HG03378 (cell line): ENCODE results near the gene HCST.

Experiments used
- ATAC-seq: cut with Tn5 transposase; IDR thresholded peaks from one replicate; pipeline ENCODE4 v1.9.1; 2021; ENCODE audit warnings: mild to moderate bottlenecking, moderate library complexity; ENCODE audit not compliant: unreplicated experiment

Gene HCST

DNA sequence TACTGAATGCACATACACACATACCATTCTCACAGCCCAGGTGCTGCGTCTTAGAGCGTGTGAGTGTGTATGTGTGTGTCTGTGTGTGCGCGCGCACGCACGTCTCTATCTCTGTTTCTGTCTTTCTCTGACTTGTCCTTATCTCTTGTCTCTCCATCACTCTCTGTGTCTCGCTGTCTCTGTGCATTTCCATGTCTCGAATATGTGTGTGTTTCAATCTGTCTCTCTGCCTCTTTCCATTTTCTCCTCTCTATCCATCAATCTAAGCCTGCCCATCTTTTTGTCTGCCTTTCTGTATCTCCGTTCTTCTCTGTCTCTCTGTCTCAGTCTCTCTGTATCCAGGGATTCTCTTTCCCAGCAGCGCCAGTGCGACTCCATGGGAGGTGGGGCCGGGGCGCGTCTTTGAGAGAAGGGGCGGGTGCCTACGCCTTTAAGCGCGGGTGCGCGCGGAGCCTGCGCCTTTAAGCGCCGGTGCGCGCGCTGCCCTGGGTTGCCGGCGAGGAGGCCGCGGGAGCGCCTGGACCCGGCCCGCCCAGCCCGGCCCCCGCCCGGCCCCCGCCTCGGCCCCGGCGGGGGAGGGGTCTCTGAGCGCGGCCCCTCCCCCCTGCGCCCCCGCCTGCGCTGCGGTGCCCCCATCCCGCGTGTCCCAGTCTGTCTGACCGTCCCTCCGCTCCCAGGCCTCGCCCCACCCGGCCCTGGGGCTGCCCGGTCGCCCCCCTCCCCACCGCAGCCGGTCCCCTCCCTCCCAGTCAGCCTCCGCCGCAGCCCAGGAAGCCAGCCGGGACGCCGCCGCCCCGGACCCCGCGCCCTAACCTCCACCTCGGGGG is 33.8 kb downstream of the HCST start, which contains the start of gene LRFN3:
Gene LRFN3 (plus strand): TSS at position 464 of the 827 bp plus-strand sequence. CDS start 3,052 bp downstream, outside the sequence.
- ATAC-seq: no peak

DNA sequence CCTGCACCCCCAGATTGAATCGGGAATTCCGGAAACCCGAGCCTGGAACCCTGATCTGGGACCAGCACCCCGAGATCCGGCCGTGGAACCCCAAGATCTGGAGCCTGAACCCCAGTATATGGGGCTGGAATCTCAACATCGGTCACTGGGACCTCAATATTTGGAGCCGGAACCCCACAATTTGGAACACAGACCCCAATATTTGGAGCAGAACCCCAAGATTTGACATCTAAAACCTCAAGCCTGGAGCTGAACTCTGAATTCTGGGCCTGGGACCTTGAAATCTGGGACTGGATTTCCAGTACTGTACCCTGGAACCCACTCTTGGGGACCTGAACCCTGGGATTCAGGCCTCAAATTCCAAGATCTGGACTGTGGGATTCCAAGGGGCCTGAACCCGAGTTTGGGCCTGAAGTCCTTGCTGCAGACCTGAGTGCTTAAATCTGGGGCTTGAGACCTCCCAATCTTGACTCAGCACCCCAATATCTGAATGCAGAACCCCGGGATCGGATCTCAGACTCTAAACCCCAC is 34.5 kb downstream of the HCST start:
- ATAC-seq: no peak

DNA sequence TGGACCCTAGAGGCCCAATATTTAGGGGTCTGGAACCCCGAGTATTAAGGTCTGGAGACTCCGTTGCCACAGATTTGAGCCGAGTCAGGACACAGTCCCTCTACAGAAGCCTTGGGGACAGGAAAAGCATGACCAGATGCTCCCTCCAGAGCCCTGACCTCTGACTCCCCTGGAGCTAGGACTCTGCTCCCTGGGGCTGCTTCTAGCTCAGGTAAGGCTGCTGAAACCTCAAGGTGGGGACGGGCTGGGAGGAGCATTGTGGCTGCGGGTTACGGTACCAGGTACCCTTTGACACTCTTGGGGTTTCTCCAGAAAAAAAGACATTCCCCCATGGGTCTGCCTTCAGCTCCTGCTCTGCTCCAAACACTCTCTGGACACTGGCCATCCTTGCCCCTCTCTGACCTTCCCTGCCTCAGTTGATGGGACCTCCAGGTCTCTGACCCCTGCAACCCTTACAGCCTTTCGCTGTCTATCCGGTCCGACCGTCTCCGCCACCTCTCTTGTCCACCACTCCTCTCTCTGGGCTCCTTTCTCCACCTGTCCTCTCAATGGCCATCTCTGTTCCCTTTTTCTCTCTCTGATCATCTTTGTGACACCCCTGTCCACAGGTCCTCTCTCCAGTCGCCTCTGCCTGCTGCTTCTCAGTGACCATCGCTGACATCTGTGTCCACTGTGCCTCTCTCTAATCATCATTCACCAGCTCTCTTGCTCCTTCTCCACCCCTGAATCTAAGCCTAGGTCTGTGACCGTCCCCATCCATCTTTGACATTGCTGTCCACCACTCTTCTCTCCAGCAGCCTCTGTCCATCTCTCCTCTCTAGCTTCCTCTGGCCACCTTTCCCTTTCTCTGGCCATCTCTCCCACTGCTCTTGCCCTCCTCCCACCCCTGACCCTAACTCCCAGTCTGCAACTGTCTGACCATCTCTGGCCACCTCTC is 35.3 kb downstream of the HCST start:
- no peak for ATAC-seq

GRCh38 chr19:35938282-35939224 is 36.2 kb downstream of the HCST start:
- ATAC-seq: no peak

- no peak for ATAC-seq
These were observed 37.2 kb downstream of the HCST start for GRCh38 chr19:35939307-35940077.

GRCh38 chr19:35940078-35940775 is 37.9 kb downstream of the HCST start:
- no peak for ATAC-seq

- no peak for ATAC-seq
These were observed 38.5 kb downstream of the HCST start for GRCh38 chr19:35940839-35941238.

DNA sequence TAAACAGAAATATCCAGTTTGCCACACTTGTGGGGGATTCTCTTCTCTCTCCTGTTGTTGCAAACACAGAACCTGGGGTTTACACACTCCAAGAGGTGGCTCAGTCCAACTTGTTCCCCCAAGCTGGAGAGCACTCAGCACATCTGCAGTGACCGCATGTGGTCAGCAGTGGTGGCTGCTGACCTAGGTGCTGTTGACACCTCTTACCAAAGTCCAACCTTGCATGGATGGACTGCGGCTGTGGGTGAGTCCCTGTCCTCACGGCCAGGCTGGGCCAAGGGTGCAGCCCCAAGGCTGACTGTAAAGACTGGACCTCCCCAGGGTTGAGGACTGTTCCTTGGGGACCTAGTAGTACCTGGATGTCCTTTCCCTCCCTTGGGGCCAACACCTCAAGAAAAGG is 39.9 kb downstream of the HCST start:
- no peak for ATAC-seq

- ATAC-seq: no peak
These were observed 41.3 kb downstream of the HCST start for GRCh38 chr19:35943321-35944301.

DNA sequence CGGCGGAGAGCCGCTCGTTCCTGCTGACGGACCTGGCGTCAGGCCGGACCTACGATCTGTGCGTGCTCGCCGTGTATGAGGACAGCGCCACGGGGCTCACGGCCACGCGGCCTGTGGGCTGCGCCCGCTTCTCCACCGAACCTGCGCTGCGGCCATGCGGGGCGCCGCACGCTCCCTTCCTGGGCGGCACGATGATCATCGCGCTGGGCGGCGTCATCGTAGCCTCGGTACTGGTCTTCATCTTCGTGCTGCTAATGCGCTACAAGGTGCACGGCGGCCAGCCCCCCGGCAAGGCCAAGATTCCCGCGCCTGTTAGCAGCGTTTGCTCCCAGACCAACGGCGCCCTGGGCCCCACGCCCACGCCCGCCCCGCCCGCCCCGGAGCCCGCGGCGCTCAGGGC is 42.2 kb downstream of the HCST start:
- ATAC-seq: no peak

DNA sequence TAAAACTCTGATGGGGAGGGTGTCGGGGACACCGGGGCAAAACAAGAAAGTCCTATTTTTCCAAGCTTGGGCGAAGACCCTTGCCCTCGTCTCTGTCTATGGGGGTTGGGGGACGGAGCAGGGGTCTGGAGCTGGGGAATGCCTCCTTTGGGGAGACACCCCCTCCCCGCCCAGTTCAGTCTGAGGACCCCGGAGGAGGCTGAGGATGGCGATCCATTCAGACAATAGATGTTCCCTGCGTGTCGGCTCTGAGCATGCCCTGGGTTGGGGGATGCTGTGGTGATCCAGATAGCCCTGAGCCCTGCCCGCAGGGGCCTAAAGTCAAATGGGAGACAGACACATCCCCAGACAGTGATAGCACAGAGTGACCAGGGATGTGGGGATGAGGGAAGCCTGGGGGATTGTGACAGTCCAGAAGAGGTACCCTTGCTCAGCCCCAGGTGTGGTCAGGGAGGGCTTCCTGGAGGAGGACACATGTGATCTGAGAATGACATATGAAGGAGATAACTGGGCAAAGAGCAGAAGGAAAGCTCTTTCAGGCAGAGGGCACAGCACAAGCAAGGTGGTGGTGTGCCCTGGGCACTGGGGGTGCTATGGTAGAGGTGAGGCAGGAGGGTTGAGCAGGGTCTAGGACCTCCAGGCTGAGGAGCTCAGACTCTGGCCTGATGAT is 42.9 kb downstream of the HCST start:
- ATAC-seq: no peak

GRCh38 chr19:35946203-35946602 is 43.9 kb downstream of the HCST start:
- ATAC-seq: no peak

GRCh38 chr19:35949131-35949530 is 46.8 kb downstream of the HCST start:
- ATAC-seq: no peak
